GM12878 (cell line): Measurements from ENCODE around the gene CENPO. TPM values are rescaled to one million over a fixed set of nuclear protein-coding genes. Genes with fewer than 3 reads are reported as not detected.

Experiments used
- CTCF ChIP-seq, 3 experiments: IDR thresholded peaks in 2 of 3; conservative IDR thresholded peaks in 1 of 3; 2 replicates each; pipeline ENCODE4 v1.5.1; 2011; ENCODE audit warnings: low read depth in 3 of 3, low read length in 3 of 3, mild to moderate bottlenecking in 3 of 3, control low read depth in 2 of 3, moderate library complexity in 2 of 3, inconsistent platforms in 1 of 3, mixed read lengths in 1 of 3; ENCODE audit not compliant: control insufficient read depth in 2 of 3, insufficient read depth in 1 of 3; ENCODE audit errors: extremely low read depth in 1 of 3
- E2F8 ChIP-seq: fragments of 450-650 bp; IDR thresholded peaks from 2 replicates; pipeline ENCODE4 v1.6.1; 2018; ENCODE audit warnings: mild to moderate bottlenecking, low read depth, moderate library complexity; ENCODE audit not compliant: partially characterized antibody
- RAD51 ChIP-seq: fragments of 450-650 bp; IDR thresholded peaks from 2 replicates; pipeline ENCODE4 v1.6.1; 2016; ENCODE audit warnings: moderate library complexity, mild to moderate bottlenecking, inconsistent platforms
- SPI1 ChIP-seq: IDR thresholded peaks from 2 replicates; pipeline ENCODE4 v1.6.1; 2011; ENCODE audit warnings: low read depth, mild to moderate bottlenecking, low read length, moderate library complexity, borderline replicate concordance; ENCODE audit not compliant: insufficient read depth
- SRF ChIP-seq, 2 experiments: IDR thresholded peaks; 2 replicates each; pipeline ENCODE4 v1.6.1; 2011; ENCODE audit warnings: low read depth in 2 of 2, low read length in 2 of 2, mild to moderate bottlenecking in 1 of 2, moderate library complexity in 1 of 2
- SUZ12 ChIP-seq: fragments of 200-600 bp; sonication (generic); IDR thresholded peaks from one replicate; pipeline ENCODE4 v1.6.1; 2018; ENCODE audit warnings: antibody characterized with exemption, mild to moderate bottlenecking; ENCODE audit not compliant: unreplicated experiment
- polyA plus RNA-seq, 11 experiments: library from polyadenylated mRNA; depleted of rRNA in 4 of 11; unstranded in 6 of 11; stranded (reverse) in 5 of 11; fragments of >200 nt; fragmentation: Nextera tagmentation in 4 of 11; fragmentation: Illumina TruSeq in 1 of 11; extraction: Ambion mirVana in 4 of 11; extraction: Trizol in 1 of 11; gene quantifications; 1 replicate in 1 of 11; 2 replicates in 10 of 11; pipeline versions ENCODE4 v1.2.1 to v1.2.3, GENCODE V29; 2011 to 2016; ENCODE audit warnings: inconsistent platforms in 2 of 11, missing spikeins in 2 of 11, low read depth in 1 of 11
- total RNA-seq, 4 experiments: library from RNA; depleted of rRNA in 3 of 4; stranded (reverse); fragments of >200 nt in 3 of 4; fragmentation: Illumina TruSeq in 1 of 4; extraction: Trizol in 1 of 4; gene quantifications; 2 replicates each; pipeline versions ENCODE4 v1.2.1 to v1.2.3, GENCODE V29; 2013 to 2021
- TF ChIP-seq, protein P1 (sequence below): fragments of 450-650 bp; IDR thresholded peaks from 2 replicates; pipeline ENCODE4 v1.6.1; 2017; ENCODE audit warnings: low read depth, mild to moderate bottlenecking, moderate library complexity
- TF ChIP-seq, protein P2 (sequence below): fragments of 450-650 bp; IDR thresholded peaks from 2 replicates; pipeline ENCODE4 v1.6.1; 2018; ENCODE audit warnings: borderline replicate concordance, mild to moderate bottlenecking; ENCODE audit not compliant: partially characterized antibody

CENPO gene
- total and polyA plus RNA-seq, 10 of the 15 experiments (the other 5 are each of a cell fraction or from before 2014, with no cell fraction given): 18.7 to 37.0 (median 31.4) TPM

DNA sequence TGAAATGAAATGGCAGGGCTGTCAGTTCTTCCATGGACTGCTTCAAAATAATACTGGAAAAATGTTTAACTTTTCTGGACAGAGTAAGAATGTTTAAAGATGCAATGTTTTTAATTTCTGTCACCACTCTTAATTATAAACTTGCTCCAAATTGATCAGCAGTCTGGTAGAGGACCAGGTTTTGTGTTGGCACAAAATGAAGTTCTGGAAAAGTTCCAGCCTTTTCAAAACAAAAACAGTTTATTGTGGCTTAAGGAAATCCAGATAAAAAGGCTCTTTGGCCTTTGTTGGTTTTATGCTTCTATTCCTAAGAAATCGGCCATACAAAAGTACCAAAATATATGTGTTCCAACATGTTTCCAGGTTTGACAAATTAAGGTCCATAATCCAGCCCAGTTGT is 48.9 kb upstream of the CENPO start (continued):
- TF ChIP-seq, protein P1, sequence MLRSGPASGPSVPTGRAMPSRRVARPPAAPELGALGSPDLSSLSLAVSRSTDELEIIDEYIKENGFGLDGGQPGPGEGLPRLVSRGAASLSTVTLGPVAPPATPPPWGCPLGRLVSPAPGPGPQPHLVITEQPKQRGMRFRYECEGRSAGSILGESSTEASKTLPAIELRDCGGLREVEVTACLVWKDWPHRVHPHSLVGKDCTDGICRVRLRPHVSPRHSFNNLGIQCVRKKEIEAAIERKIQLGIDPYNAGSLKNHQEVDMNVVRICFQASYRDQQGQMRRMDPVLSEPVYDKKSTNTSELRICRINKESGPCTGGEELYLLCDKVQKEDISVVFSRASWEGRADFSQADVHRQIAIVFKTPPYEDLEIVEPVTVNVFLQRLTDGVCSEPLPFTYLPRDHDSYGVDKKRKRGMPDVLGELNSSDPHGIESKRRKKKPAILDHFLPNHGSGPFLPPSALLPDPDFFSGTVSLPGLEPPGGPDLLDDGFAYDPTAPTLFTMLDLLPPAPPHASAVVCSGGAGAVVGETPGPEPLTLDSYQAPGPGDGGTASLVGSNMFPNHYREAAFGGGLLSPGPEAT: no peak
- TF ChIP-seq E2F8 (no peak), RAD51 (no peak), CTCF (IDR thresholded peaks at IDR 0.05 in 2 of 3, conservative IDR thresholded peaks at IDR 0.05 in 1 of 3; ENCODE audit: control insufficient read depth in 2 of 3, extremely low read depth in 1 of 3, insufficient read depth in 1 of 3, low read depth in 3 of 3, low read length in 3 of 3) (no peak), SRF (IDR thresholded peaks at IDR 0.05; ENCODE audit: low read depth in 2 of 2, low read length in 2 of 2) (no peak), SUZ12 (no peak), SPI1 (no peak)
- TF ChIP-seq, protein P2, sequence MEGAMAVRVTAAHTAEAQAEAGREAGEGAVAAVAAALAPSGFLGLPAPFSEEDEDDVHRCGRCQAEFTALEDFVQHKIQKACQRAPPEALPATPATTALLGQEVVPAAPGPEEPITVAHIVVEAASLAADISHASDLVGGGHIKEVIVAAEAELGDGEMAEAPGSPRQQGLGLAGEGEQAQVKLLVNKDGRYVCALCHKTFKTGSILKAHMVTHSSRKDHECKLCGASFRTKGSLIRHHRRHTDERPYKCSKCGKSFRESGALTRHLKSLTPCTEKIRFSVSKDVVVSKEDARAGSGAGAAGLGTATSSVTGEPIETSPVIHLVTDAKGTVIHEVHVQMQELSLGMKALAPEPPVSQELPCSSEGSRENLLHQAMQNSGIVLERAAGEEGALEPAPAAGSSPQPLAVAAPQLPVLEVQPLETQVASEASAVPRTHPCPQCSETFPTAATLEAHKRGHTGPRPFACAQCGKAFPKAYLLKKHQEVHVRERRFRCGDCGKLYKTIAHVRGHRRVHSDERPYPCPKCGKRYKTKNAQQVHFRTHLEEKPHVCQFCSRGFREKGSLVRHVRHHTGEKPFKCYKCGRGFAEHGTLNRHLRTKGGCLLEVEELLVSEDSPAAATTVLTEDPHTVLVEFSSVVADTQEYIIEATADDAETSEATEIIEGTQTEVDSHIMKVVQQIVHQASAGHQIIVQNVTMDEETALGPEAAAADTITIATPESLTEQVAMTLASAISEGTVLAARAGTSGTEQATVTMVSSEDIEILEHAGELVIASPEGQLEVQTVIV: no peak
- TF ChIP-seq, all 136 proteins: peak for 0
